G401 (cell line): ENCODE measurements around the gene SAMSN1. TPM values are rescaled to one million over a fixed set of nuclear protein-coding genes. Genes with fewer than 3 reads are reported as not detected.

Experiments
- DNase-seq: peaks from one replicate; pipeline ENCODE4 v3.0.0-alpha.2; 2015; ENCODE audit warnings: low spot score
- in situ Hi-C: cut with HindIII; loops from 2 replicates; pipeline ENCODE4 v1.10.0; 2016; ENCODE audit warnings: low sequenced_read_pairs, mixed read lengths
- total RNA-seq: library from RNA; depleted of rRNA; stranded (reverse); fragments of >200 nt; shearing (Covaris generic); gene quantifications from 2 replicates; pipeline ENCODE4 v1.2.3, GENCODE V29; 2014

Gene SAMSN1
- total RNA-seq, 1 experiment from 2014 or later: not detected

GRCh38 chr21:14493731-14494130 is 52.4 kb downstream of the SAMSN1 start:
- in situ Hi-C loops: no loop called here
- no peak for DNase-seq

GRCh38 chr21:14492931-14493330 is 53.2 kb downstream of the SAMSN1 start:
- in situ Hi-C loops: no loop called here
- DNase-seq: no peak

DNA sequence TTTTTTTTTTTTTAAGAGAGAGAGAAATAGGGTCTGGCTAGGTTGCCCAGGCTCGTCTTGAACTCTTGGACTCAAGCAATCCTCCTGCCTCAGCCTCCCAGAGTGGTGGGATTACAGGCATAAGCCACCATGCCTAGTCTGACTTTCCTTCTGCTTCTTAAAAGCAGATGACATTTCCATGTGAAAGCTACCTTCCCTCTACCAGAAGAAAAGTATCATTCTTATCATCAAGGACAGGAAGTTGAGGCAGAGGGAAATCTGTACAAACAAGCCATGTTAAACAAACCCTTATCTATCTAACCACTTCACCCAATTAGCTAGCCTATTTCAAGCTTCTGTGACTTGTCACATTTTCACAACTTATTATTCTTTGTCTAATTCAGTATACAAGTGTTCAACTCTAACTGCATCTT is 54.8 kb downstream of the SAMSN1 start:
- in situ Hi-C loops: no loop called here
- no peak for DNase-seq

- in situ Hi-C loops: no loop called here
- DNase-seq: no peak
These were observed 57.4 kb downstream of the SAMSN1 start for GRCh38 chr21:14488672-14489204.

- in situ Hi-C loops: no loop called here
- DNase-seq: no peak
These were observed 58.4 kb downstream of the SAMSN1 start for GRCh38 chr21:14487490-14488432.

- DNase-seq: no peak
- in situ Hi-C loops: no loop called here
These were observed 59.2 kb downstream of the SAMSN1 start for GRCh38 chr21:14486869-14487268.

- no peak for DNase-seq
- in situ Hi-C loops: no loop called here
These were observed 61.7 kb downstream of the SAMSN1 start for GRCh38 chr21:14484188-14485009.

GRCh38 chr21:14483296-14483695 is 62.8 kb downstream of the SAMSN1 start:
- in situ Hi-C loops: no loop called here
- no peak for DNase-seq

DNA sequence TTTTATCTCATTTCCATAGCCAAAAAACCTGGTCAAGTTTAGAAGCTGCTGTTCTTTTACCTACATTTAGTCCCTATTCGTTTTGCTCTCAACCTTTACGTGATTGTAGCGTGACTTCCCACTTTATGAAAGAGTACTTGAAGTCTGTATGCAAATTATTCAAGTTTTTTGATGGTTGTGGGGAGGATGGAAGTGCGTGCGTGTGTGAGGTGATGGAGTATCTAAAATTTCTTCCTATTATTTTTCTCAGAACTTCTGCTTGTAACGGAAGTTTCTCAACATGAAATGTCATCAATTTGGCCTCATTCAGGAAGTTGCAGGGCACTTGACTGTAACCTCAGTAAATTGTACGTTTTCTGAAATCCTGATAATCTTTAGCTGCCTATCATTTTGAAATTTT is 64.0 kb downstream of the SAMSN1 start:
- in situ Hi-C loops: no loop called here
- DNase-seq: no peak

DNA sequence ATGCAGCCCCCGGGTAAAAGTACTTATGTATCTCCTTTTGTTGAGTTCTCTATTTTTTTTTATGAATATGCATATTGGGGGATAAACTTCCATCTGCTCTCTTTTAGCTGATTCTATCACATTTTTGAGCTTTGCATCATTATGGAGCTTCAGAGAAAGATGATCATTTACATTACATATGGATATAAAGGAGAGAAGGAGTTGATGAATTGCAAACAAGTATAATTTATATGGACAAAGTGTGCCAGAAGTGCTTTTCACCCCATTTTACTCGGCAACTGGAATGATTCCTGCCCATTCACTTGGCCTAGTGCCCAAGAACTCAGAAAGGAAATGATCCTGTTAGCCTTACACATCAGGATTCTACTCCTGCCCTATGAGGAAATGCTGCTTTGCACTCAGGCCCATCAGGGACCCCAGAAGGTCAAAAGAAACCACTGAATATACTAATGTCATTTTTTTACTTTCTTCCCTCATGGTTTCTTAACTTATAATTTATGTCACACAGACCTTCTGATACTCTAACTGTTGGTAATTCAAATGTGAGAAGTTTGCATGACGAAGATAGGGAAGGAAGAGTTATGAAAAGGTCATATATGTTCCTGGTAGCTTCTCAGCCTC is 65.6 kb downstream of the SAMSN1 start:
- in situ Hi-C loops: no loop called here
- no peak for DNase-seq

- in situ Hi-C loops: no loop called here
- no peak for DNase-seq
These were observed 66.8 kb downstream of the SAMSN1 start for GRCh38 chr21:14479241-14479786.

- no peak for DNase-seq
- in situ Hi-C loops: no loop called here
These were observed 68.3 kb downstream of the SAMSN1 start for GRCh38 chr21:14477841-14478240.

DNA sequence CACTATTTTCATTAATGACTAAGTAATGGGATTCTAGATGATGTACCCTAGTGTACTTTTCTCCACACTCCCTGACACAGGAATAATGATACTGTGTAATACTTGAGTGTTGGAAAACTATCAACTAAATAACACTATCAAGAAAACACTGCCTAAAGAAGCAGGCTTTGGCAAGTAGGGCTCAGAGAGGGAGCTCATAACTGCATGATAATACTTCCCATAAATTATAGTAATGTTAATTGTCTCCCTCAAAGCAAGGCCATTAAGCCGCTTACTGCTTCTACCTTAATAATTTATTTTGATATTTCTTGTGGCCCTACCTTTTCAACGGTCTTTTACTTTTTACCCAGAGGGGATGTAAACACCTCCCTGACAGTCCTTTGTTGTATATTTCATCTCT is 69.0 kb downstream of the SAMSN1 start:
- in situ Hi-C loops: no loop called here

GRCh38 chr21:14474995-14475394 is 71.1 kb downstream of the SAMSN1 start:
- DNase-seq: no peak
- in situ Hi-C loops: no loop called here

More for the DNA sequence above, 69.0 kb downstream of the SAMSN1 start:
- no peak for DNase-seq

DNA sequence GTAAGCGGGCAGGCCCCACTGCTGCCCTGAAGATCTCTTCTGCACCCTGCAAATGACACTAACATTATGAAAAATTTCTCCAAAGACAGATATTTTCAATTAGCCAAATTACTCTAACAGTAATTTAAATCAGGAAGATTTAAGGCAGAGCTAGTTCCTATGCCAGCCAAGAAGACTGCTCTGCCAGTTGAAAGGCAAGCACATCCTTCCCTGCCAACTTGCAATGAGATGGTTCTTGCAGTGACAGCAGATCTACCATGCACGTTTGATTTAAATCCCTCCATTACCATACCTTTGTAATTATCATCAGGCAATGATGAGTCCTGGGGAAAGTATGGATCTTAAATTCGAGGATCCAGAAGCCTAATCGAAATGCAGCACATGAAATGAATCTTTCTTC is 76.5 kb downstream of the SAMSN1 start:
- in situ Hi-C loops: no loop called here
- DNase-seq: no peak

DNA sequence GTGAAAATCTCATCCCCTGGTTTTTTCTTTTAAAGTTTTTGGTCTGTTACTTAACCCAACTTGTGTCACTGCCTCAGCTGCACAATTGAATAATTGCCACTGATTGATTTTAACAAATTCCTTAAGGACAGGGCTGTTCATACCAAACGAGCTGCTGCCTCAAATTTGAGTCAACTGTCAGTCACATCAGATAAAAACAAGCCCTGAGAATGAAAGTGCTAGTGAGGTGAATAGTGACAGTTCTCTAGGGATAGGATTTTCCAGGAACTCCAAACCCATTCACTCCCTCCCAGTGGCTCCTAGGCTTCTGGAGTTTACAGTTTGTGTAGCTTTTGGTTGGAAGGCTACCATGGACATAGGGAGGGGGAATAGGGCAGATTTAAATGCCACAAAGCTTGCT is 79.4 kb downstream of the SAMSN1 start:
- no peak for DNase-seq
- in situ Hi-C loops: no loop called here

DNA sequence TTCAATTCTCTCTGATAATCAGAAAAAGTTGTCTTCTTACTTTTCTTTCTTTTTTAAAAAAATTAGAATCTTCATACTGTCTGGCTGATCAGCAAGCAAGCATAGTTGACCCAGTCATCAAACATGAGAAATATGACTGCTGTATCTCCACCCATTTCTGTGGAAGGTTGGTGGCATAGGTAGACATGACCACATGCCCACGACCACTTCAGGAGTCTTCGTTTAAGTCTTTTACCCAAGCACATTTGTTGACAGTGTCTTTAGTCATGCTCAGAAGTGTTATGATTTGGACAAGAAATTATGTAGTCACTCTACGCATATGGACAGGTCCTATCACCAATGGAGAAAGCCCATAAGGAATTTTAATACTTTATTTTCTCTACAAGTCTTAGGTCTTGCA is 88.4 kb downstream of the SAMSN1 start:
- DNase-seq: no peak
- in situ Hi-C loops: no loop called here

GRCh38 chr21:14456911-14457310 is 89.2 kb downstream of the SAMSN1 start:
- DNase-seq: no peak
- in situ Hi-C loops: no loop called here
